DMS114 treated with DMSO at 0.1 percent for 48 hours (cell line): ENCODE data around the gene AKAP9.
"Not testable (repeated sequence)": the region's sequence is repeated elsewhere in the genome, so short reads cannot be mapped to it uniquely, and the experiment has no call there.

Experiments
- DNase-seq: peaks from one replicate; lab custom pipeline; 2025; ENCODE audit not compliant: unreplicated experiment; lab: John Stamatoyannopoulos, UW

AKAP9 gene

GRCh38 chr7:91945476-91945875, 4.8 kb downstream of the AKAP9 start:
- DNase-seq = no peak

- DNase-seq = no peak
These were observed 5.9 kb downstream of the AKAP9 start for GRCh38 chr7:91946549-91946948.

GRCh38 chr7:91947948-91948347, 7.3 kb downstream of the AKAP9 start:
- DNase-seq = no peak

GRCh38 chr7:91949221-91950009, 8.8 kb downstream of the AKAP9 start:
- no peak for DNase-seq

- no peak for DNase-seq
These were observed 13.0 kb downstream of the AKAP9 start for GRCh38 chr7:91953618-91954017.

GRCh38 chr7:91956464-91956863, 15.8 kb downstream of the AKAP9 start:
- not testable (repeated sequence) for DNase-seq

GRCh38 chr7:91957232-91957631, 16.6 kb downstream of the AKAP9 start:
- DNase-seq = no peak

GRCh38 chr7:91957823-91958222, 17.2 kb downstream of the AKAP9 start:
- no peak for DNase-seq

GRCh38 chr7:91959023-91959422, 18.4 kb downstream of the AKAP9 start:
- DNase-seq = no peak

GRCh38 chr7:91961816-91962215, 21.2 kb downstream of the AKAP9 start:
- DNase-seq = no peak

- no peak for DNase-seq
These were observed 21.8 kb downstream of the AKAP9 start for GRCh38 chr7:91962419-91962818.

GRCh38 chr7:91967513-91967912, 26.9 kb downstream of the AKAP9 start:
- DNase-seq = not testable (repeated sequence)

- no peak for DNase-seq
These were observed 33.0 kb downstream of the AKAP9 start for GRCh38 chr7:91973639-91974038.

- no peak for DNase-seq
These were observed 33.4 kb downstream of the AKAP9 start for GRCh38 chr7:91974066-91974465.

GRCh38 chr7:91976743-91977142, 36.1 kb downstream of the AKAP9 start:
- no peak for DNase-seq

- no peak for DNase-seq
These were observed 38.9 kb downstream of the AKAP9 start for GRCh38 chr7:91979590-91979989.

GRCh38 chr7:91982352-91982751, 41.7 kb downstream of the AKAP9 start:
- not testable (repeated sequence) for DNase-seq

- no peak for DNase-seq
These were observed 47.6 kb downstream of the AKAP9 start for GRCh38 chr7:91988213-91988612.

GRCh38 chr7:91993976-91994375, 53.3 kb downstream of the AKAP9 start:
- no peak for DNase-seq

GRCh38 chr7:91995391-91996105, 54.9 kb downstream of the AKAP9 start:
- no peak for DNase-seq

- DNase-seq = no peak
These were observed 59.2 kb downstream of the AKAP9 start for GRCh38 chr7:91999631-92000565.
